GM10847 (cell line): ENCODE measurements around the gene NTN3.

Experiments used
- POLR2A ChIP-seq: IDR thresholded peaks from 2 replicates; pipeline ENCODE4 v1.6.1; 2011; ENCODE audit not compliant: insufficient read length; ENCODE audit errors: extremely low read depth

NTN3 gene

DNA sequence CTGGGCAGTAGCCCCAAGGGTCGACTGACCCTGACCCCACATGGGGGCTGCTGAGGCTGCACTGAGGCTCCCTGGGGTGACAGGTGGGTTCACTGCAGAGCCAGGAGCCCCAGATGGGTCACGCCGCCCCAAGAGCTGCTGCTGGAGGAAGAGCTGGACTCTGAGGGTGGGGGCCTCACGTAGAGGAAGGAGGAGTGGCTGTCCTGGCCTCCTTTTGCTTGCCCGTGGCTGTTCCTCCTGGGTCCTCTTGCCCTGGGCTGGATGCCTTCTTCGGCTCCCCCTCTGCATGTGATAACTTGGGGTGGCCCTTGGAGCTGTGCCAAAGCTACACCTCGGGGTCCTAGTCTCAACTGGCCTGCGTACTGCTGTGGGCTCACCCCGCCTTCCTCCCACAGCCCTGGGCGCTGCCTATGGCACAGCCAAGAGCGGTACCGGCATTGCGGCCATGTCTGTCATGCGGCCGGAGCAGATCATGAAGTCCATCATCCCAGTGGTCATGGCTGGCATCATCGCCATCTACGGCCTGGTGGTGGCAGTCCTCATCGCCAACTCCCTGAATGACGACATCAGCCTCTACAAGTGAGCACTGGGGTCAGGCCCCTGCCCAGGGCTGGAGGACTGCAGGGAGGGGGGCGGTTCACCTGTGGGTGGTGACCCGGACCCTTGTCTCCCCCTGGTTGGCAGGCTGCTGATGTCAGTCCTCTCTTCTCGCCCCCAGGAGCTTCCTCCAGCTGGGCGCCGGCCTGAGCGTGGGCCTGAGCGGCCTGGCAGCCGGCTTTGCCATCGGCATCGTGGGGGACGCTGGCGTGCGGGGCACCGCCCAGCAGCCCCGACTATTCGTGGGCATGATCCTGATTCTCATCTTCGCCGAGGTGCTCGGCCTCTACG is 48.0 kb downstream of the NTN3 start:
- TF ChIP-seq POLR2A = no peak

DNA sequence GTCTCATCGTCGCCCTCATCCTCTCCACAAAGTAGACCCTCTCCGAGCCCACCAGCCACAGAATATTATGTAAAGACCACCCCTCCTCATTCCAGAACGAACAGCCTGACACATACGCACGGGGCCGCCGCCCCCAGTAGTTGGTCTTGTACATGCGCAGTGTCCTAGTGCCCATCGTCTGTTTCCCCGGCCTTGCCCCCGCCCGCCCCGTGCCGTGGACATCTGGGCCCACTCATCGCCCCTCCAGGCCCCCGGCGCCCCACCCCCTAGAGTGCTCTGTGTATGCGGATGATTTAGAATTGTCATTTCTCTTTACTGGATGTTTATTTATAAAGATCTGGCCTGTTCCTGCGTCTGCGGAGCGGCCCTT is 48.6 kb downstream of the NTN3 start:
- no peak for TF ChIP-seq POLR2A

DNA sequence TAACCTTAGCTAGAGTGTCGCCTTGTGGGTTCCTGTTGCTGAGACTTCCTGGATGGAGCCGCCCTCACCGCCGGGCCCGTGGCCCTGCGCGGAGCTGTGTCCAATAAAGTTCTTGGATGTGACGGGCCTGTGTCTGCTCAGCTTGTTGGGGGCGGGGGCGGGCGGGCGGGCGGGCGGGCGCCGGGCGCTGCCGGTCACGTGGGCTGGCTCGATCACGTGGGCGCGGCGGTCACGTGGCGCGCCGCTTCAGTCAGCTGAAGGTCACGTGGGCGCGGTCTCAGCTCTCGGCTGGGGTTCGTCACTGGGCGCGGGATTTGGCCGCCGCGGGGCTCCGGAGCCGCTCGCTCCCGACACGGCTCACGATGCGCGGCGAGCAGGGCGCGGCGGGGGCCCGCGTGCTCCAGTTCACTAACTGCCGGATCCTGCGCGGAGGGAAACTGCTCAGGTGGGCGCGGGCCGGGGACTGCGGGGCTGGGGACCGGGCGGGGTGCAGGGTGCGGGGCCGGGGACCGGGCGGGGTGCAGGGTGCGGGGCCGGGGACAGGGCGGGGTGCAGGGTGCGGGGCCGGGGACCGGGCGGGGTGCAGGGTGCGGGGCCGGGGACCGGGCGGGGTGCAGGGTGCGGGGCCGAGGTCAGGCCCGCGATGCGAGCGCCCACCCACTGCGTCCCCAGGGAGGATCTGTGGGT is 49.1 kb downstream of the NTN3 start, which contains the start of gene AMDHD2:
AMDHD2 (plus strand) TSS at position 275 of the 687 bp plus-strand sequence; CDS start at position 363, 88 bp downstream.
- TF ChIP-seq POLR2A = peak; percentile 60

DNA sequence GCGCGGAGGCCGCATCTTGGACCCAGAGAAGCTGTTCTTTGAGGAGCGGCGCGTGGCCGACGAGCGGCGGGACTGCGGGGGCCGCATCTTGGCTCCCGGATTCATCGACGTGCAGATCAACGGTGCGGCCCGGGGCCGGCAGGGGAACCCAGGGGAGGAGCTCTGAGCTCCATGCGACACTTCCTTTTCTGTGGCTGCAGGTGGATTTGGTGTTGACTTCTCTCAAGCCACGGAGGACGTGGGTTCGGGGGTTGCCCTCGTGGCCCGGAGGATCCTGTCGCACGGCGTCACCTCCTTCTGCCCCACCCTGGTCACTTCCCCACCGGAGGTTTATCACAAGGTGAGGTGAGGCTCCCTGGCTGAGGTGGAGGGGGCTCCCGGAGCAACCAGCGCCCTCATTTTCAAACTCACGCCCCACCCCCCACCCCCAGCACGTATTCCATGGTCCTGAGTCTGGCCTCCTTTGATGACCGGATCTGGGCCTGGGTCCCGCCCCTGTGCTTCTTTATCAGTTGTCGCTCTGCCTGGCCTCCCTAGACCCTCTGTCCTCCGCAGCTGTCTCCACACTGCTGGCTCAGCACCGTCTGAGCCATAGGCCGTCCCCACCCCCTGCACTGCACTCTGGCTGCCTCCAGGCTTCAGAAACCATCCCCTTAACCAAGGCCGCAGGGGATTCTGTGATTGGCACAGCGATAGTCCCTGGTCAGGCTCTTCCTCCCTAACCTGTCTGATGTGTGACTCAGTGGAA is 49.9 kb downstream of the NTN3 start:
- TF ChIP-seq POLR2A = no peak
